Fibroblast of the conjunctiva (primary cell): Measurements from ENCODE around the gene MLKL.
"Not testable (repeated sequence)": the region's sequence is repeated elsewhere in the genome, so short reads cannot be mapped to it uniquely, and the experiment has no call there.

Experiments
- DNase-seq: peaks from one replicate; pipeline ENCODE4 v3.0.0-alpha.2; 2010; ENCODE audit warnings: low read depth

MLKL gene

GRCh38 chr16:74699666-74700065 lies 996 bp downstream of the MLKL start:
- no peak for DNase-seq

GRCh38 chr16:74698222-74698621 lies 2.4 kb downstream of the MLKL start:
- no peak for DNase-seq

- peak; percentile 92 for DNase-seq
These were observed 4.9 kb downstream of the MLKL start for GRCh38 chr16:74695450-74696422.

- DNase-seq: no peak
These were observed 9.4 kb downstream of the MLKL start for GRCh38 chr16:74691093-74691855.

GRCh38 chr16:74682556-74682955 lies 18.1 kb downstream of the MLKL start:
- no peak for DNase-seq

GRCh38 chr16:74680681-74681080 lies 20.0 kb downstream of the MLKL start:
- no peak for DNase-seq

- DNase-seq: no peak
These were observed 20.7 kb downstream of the MLKL start for GRCh38 chr16:74679983-74680382.

- no peak for DNase-seq
These were observed 22.8 kb downstream of the MLKL start for GRCh38 chr16:74677868-74678267.

- DNase-seq: no peak
These were observed 26.8 kb downstream of the MLKL start for GRCh38 chr16:74673876-74674275.

- DNase-seq: not testable (repeated sequence)
These were observed 31.8 kb downstream of the MLKL start for GRCh38 chr16:74668877-74669276.

- no peak for DNase-seq
These were observed 33.4 kb downstream of the MLKL start for GRCh38 chr16:74667255-74667700.

GRCh38 chr16:74666425-74667254 lies 34.0 kb downstream of the MLKL start, which contains the start of gene RFWD3:
RFWD3 (minus strand) TSS chr16:74666877; CDS start chr16:74661449, 5,428 bp downstream.
- peak; percentile 98 for DNase-seq

- DNase-seq: no peak
These were observed 34.6 kb downstream of the MLKL start for GRCh38 chr16:74666010-74666421.

- DNase-seq: no peak
These were observed 39.6 kb downstream of the MLKL start for GRCh38 chr16:74661064-74661463.

GRCh38 chr16:74660383-74660782 lies 40.3 kb downstream of the MLKL start:
- no peak for DNase-seq

- DNase-seq: no peak
These were observed 41.6 kb downstream of the MLKL start for GRCh38 chr16:74659041-74659440.

GRCh38 chr16:74657870-74658642 lies 42.6 kb downstream of the MLKL start:
- no peak for DNase-seq

GRCh38 chr16:74654536-74655050 lies 46.1 kb downstream of the MLKL start:
- no peak for DNase-seq

GRCh38 chr16:74652883-74653282 lies 47.8 kb downstream of the MLKL start:
- DNase-seq: not testable (repeated sequence)

- no peak for DNase-seq
These were observed 48.4 kb downstream of the MLKL start for GRCh38 chr16:74652249-74652648.

- no peak for DNase-seq
These were observed 48.8 kb downstream of the MLKL start for GRCh38 chr16:74651841-74652240.
